ENCODE results near the gene VAT1L.

VAT1L gene

GRCh38 chr16:77788181-77789084 is at the start of gene VAT1L:
Gene VAT1L (plus strand): TSS chr16:77788564. CDS start chr16:77788683, 119 bp downstream.
- no peak for DNase-seq

GRCh38 chr16:77738706-77739558 is 49.4 kb upstream of the VAT1L start:
- no peak for DNase-seq

- no peak for DNase-seq
Measured at GRCh38 chr16:77739559-77739892, 48.8 kb upstream of the VAT1L start.

- no peak for DNase-seq
Measured at GRCh38 chr16:77744141-77744540, 44.2 kb upstream of the VAT1L start.

GRCh38 chr16:77745972-77746371 is 42.4 kb upstream of the VAT1L start:
- no peak for DNase-seq

GRCh38 chr16:77748421-77749005 is 39.9 kb upstream of the VAT1L start:
- DNase-seq, result no peak

GRCh38 chr16:77749415-77749814 is 38.9 kb upstream of the VAT1L start:
- no peak for DNase-seq

- DNase-seq, result no peak
Measured at GRCh38 chr16:77758046-77758445, 30.3 kb upstream of the VAT1L start.

- no peak for DNase-seq
Measured at GRCh38 chr16:77758508-77758907, 29.9 kb upstream of the VAT1L start.

- DNase-seq, result no peak
Measured at GRCh38 chr16:77759201-77759600, 29.2 kb upstream of the VAT1L start.

GRCh38 chr16:77759821-77760220 is 28.5 kb upstream of the VAT1L start:
- DNase-seq, result no peak

- no peak for DNase-seq
Measured at GRCh38 chr16:77760800-77761199, 27.6 kb upstream of the VAT1L start.

GRCh38 chr16:77761204-77761603 is 27.2 kb upstream of the VAT1L start:
- no peak for DNase-seq

GRCh38 chr16:77762262-77762661 is 26.1 kb upstream of the VAT1L start:
- DNase-seq, result no peak

- DNase-seq, result no peak
Measured at GRCh38 chr16:77763994-77764393, 24.4 kb upstream of the VAT1L start.

- no peak for DNase-seq
Measured at GRCh38 chr16:77767211-77767610, 21.2 kb upstream of the VAT1L start.

GRCh38 chr16:77767826-77768225 is 20.5 kb upstream of the VAT1L start:
- no peak for DNase-seq

GRCh38 chr16:77775911-77776909 is 12.2 kb upstream of the VAT1L start:
- DNase-seq, result no peak

GRCh38 chr16:77777745-77778144 is 10.6 kb upstream of the VAT1L start:
- no peak for DNase-seq

- DNase-seq, result no peak
Measured at GRCh38 chr16:77780378-77780837, 8.0 kb upstream of the VAT1L start.

GRCh38 chr16:77781091-77781490 is 7.3 kb upstream of the VAT1L start:
- DNase-seq, result no peak

GRCh38 chr16:77782694-77783093 is 5.7 kb upstream of the VAT1L start:
- no peak for DNase-seq
